Pancreas (tissue), 10 donors: ENCODE data around the gene LRMDA. TPM values are rescaled to one million over a fixed set of nuclear protein-coding genes. Genes with fewer than 3 reads are reported as not detected.

ENCODE experiments used
- ATAC-seq, 4 donors: fragments of 200-7000 bp; cut with Tn5 transposase; one replicate each; pipeline versions ENCODE4 v1.8.0 to v1.9.1; 2020; ENCODE audit warnings: mild to moderate bottlenecking in 4 of 4, moderate library complexity in 4 of 4
- DNase-seq, 6 donors: peaks; one replicate each; pipeline ENCODE4 v3.0.0-alpha.2; 2020
- FAIRE-seq: peaks from 2 replicates; lab custom pipeline; 2012; peaks lifted over from hg19 to GRCh38; lab: Jason Lieb, UNC
- H3K27ac ChIP-seq, 4 donors: fragments of 200-600 bp; sonication (generic); 1 replicate in 3 of 4; 2 replicates in 1 of 4; pipeline versions ENCODE4 v1.5.0 to v1.8.0; 2020
- H3K27me3 ChIP-seq, 4 donors: fragments of 200-600 bp; one replicate each; pipeline ENCODE4 v1.8.0; 2021
- H3K36me3 ChIP-seq, 3 donors: fragments of 200-600 bp; sonication (generic) in 1 of 3; one replicate each; pipeline versions ENCODE4 v1.5.0 to v1.8.0; 2020 to 2021
- H3K4me1 ChIP-seq, 3 donors: fragments of 200-600 bp; one replicate each; pipeline ENCODE4 v1.8.0; 2021
- H3K4me3 ChIP-seq, 4 donors: fragments of 200-600 bp; sonication (generic) in 2 of 4; one replicate each; pipeline versions ENCODE4 v1.5.0 to v1.8.0; 2020 to 2021
- H3K9me3 ChIP-seq, 4 donors: fragments of 200-600 bp; one replicate each; pipeline ENCODE4 v1.8.0; 2021
- WGBS, 2 donors: extraction: QIAGEN DNeasy Blood & Tissue Kit; methylation state at CpG; one replicate each; pipeline ENCODE4 v1.1.7; 2013; 5-methylcytosine and 5-hydroxymethylcytosine counted together
- intact Hi-C, 3 donors: fragments of 100-400 bp; cut with DNase I; formaldehyde crosslinking; loops; one replicate each; pipeline versions ENCODE4 v1.11.1 to v1.14.2; 2022
- polyA plus RNA-seq, 2 donors: library from polyadenylated mRNA; stranded (reverse); fragments of 200-250 nt; gene quantifications; one replicate each; pipeline ENCODE4 v1.2.3, GENCODE V29; 2013
- total RNA-seq, 6 donors: library from RNA; stranded (reverse); fragmentation: NEBNext Ultra II Directional in 4 of 6; extraction: Animal tissue kit (Norgen Biotek cat#: 25700) in 4 of 6; gene quantifications; one replicate each; pipeline versions ENCODE4 v1.2.1 to v1.2.4, GENCODE V29; 2021 to 2023
- TF ChIP-seq, protein P1 (sequence below), 4 donors: fragments of 200-600 bp; sonication (generic) in 3 of 4; IDR thresholded peaks; one replicate each; pipeline versions ENCODE4 v1.5.0 to v1.8.0; 2021; ENCODE audit warnings: antibody characterized with exemption in 4 of 4
- donor health status: healthy with polysubstance abuse.
- donor health status: DM: no; HTN: no; CAD: no; lungs with moderate emphysema.
- donor health status: DM: no; HTN: no; CAD: no.
- donor health status: control.
- donor health status: control.
- donor health status: Bipolar disorder and iron deficiency.
- donor health status: DM: yes; HTN: yes; CAD: no.
- donor health status: DM: no; HTN: no; CAD: no.
- donor health status: DM: no; HTN: no; CAD: no.
- donor health status: DM: yes; HTN: yes; CAD: no.

The LRMDA gene
- total and polyA plus RNA-seq, 8 donors, result 4.6 to 21.2 (median 13.4) TPM

GRCh38 chr10:76066457-76066856 is 635.0 kb downstream of the LRMDA start:
- H3K9me3 ChIP-seq, result no peaks in the 10 kb centered on the region
- DNase-seq, result no peak
- H3K4me3 ChIP-seq, result no peak overlapping the region
- TF ChIP-seq, protein P1, sequence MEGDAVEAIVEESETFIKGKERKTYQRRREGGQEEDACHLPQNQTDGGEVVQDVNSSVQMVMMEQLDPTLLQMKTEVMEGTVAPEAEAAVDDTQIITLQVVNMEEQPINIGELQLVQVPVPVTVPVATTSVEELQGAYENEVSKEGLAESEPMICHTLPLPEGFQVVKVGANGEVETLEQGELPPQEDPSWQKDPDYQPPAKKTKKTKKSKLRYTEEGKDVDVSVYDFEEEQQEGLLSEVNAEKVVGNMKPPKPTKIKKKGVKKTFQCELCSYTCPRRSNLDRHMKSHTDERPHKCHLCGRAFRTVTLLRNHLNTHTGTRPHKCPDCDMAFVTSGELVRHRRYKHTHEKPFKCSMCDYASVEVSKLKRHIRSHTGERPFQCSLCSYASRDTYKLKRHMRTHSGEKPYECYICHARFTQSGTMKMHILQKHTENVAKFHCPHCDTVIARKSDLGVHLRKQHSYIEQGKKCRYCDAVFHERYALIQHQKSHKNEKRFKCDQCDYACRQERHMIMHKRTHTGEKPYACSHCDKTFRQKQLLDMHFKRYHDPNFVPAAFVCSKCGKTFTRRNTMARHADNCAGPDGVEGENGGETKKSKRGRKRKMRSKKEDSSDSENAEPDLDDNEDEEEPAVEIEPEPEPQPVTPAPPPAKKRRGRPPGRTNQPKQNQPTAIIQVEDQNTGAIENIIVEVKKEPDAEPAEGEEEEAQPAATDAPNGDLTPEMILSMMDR (IDR thresholded peaks at IDR 0.05), result no peak
- no peak for FAIRE-seq
- H3K27ac ChIP-seq, result no peak overlapping the region
- no peak for ATAC-seq
- H3K27me3 ChIP-seq, result no peaks in the 10 kb centered on the region
- 85 to 95% methylated on average over 1 of the region's 1 CpG for WGBS, 2 donors
- intact Hi-C loops, result no loop called here
- no peaks in the 10 kb centered on the region for H3K4me1 ChIP-seq
- H3K36me3 ChIP-seq, result no peaks in the 10 kb centered on the region

DNA sequence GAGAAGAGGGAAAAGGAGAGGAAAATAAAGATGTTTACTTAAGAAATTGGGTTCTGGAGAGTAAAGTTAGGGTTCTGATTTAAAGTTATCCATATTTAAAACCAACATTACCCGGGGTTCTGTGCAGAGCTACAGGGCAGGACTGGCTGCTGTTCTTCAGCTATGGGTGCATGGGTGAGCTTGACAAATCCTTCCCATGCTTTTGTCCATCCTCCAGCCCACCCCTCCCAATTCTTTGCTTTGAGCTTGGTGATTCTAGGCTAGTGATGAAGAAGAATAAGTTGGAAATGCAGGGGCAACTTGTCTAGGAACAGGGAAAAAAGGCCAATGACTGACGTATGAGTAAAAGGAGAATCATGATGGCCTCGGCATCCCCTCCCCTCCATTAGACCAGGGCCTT is 636.0 kb downstream of the LRMDA start:
- intact Hi-C loops, result no loop called here
- Histone ChIP-seq H3K4me1 (no peaks in the 10 kb centered on the region), H3K9me3 (no peaks in the 10 kb centered on the region), H3K4me3 (no peak overlapping the region), H3K27ac (no peak overlapping the region), H3K36me3 (no peaks in the 10 kb centered on the region), H3K27me3 (no peaks in the 10 kb centered on the region)
- ATAC-seq (no peak), DNase-seq (no peak), FAIRE-seq (no peak)
- TF ChIP-seq, protein P1 (IDR thresholded peaks at IDR 0.05), result no peak
- 94 to 100% methylated on average over 3 of the region's 3 CpGs for WGBS, 2 donors

- TF ChIP-seq, protein P1 (IDR thresholded peaks at IDR 0.05), result no peak
- ATAC-seq, result no peak
- WGBS, 2 donors, result 98% methylated on average over 3 of the region's 3 CpGs
- Histone ChIP-seq H3K27me3 (no peaks in the 10 kb centered on the region), H3K4me3 (no peak overlapping the region), H3K36me3 (no peaks in the 10 kb centered on the region), H3K9me3 (no peaks in the 10 kb centered on the region), H3K4me1 (no peaks in the 10 kb centered on the region), H3K27ac (no peak overlapping the region)
- intact Hi-C loops, result no loop called here
- no peak for FAIRE-seq
- no peak for DNase-seq
These were observed 637.4 kb downstream of the LRMDA start for GRCh38 chr10:76068856-76069255.

DNA sequence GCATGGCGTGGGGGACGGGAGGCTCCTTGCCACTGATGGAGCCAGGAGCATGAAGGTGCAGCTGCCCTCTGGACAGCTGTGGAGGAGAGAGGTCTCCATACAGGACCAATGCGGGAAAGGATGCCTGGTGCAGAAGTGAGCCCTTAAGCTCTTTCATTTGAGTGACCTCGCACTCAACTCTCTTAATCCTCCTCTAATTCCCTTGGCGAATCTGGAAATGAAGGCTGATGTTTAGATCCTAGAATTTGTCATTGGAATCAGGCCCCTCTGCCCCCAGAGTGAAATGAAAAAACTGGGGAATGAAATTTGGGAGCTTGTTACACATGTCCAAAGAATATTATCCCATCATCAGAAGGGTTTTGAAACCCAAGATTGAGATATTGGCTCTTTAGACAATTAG is 639.5 kb downstream of the LRMDA start:
- FAIRE-seq, result no peak
- WGBS, 2 donors, result 92 to 98% methylated on average over 5 of the region's 5 CpGs
- intact Hi-C loops, result no loop called here

DNA sequence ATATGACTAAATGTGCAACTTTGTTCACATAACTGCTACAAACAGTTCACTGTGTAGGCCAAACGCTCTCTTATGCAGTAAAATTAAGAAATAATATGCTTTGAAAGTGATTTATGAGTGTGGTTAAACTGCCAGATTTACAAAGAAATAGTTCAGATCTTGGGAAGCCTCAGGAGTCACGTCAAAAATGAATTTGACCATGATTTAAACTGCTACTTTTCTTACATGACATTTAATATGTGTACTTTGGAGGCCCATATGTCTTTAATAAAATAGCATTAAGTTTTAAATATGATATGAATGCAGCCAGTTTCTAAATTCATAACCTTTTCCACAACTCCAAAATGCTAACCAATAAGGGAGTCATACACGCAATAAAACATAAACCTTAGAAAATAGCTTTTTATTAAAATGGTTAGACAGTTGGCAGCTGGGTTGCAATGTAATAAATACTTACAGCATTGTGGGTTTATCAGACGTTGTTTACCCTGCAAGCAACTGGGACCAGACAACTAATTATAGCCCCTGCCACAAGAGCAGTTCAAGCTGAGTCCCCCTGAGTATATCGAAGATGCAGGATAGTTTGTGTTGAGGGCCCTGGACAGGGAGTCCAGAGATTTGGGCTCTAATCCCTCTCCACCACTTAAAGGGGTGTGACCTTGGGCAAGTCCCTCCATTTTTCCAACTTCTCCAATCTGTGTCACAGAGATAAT is 640.4 kb downstream of the LRMDA start:
- Histone ChIP-seq H3K27ac (no peak overlapping the region), H3K4me3 (no peak overlapping the region), H3K27me3 (no peaks in the 10 kb centered on the region), H3K4me1 (no peaks in the 10 kb centered on the region), H3K9me3 (no peaks in the 10 kb centered on the region), H3K36me3 (no peaks in the 10 kb centered on the region)
- WGBS, 2 donors, result 62 to 64% methylated on average over 5 of the region's 5 CpGs
- ATAC-seq (no peak), DNase-seq (no peak), FAIRE-seq (no peak)
- intact Hi-C loops, result no loop called here
- TF ChIP-seq, protein P1 (IDR thresholded peaks at IDR 0.05), result no peak

More for the DNA sequence above, 639.5 kb downstream of the LRMDA start:
- Histone ChIP-seq H3K36me3 (no peaks in the 10 kb centered on the region), H3K4me1 (no peaks in the 10 kb centered on the region), H3K9me3 (no peaks in the 10 kb centered on the region), H3K27ac (no peak overlapping the region), H3K4me3 (no peak overlapping the region), H3K27me3 (no peaks in the 10 kb centered on the region)
- TF ChIP-seq, protein P1 (IDR thresholded peaks at IDR 0.05), result no peak
- no peak for DNase-seq
- no peak for ATAC-seq
